ENCODE results near the gene EIF5.

The EIF5 gene

DNA sequence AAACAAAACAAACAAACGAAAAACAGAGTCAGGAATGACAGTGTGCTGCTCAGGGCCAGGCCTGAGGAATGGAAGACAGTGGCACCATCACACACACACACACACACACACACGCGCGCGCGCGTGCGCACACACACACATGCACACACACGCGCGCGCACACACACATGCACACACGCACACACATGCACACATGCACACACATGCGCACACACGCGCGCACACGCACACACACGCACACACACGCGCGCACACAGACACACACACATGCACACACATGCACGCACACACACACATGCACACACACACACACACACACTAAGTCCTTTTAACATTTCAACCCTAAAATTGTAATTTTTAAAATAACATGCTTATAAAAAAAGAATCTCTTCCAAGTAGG lies 38.0 kb downstream of the EIF5 start:
- DNase-seq (ENCODE audit: low spot score): no peak

DNA sequence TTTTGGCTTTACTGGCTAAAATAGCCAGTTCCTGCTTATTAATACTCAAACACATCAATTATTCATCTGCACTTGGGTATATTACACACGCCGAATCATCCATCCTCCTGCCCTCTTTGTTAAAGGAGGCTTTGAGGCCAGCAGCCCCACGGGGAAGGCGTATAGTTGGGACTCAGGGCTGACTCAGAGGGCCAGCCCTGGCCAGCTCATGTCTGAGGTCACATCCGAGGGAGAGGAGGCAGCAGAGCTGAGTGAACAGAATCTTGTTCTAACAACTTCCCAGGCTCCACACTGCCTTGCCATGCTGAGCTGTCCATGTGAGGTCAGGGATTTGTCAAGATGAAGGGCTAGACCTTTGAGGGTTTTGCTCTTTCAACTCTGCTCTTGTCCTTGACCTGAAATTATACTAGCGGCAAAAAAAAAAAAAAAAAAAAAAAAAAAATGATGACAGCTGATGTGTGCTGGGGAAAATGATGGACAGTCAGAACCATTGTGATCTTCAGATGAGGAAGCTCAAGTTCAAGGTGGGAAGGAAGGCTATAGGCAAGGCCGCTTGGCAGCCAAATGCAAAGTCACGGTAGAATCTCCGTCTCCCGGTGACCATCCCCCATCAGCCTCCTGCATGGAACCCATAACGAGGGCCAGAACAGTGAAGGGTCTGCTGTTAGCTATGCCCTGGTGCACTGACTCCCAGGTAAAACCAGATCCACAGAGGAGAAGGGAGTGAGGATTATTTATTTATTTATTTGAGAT lies 38.7 kb downstream of the EIF5 start:
- peak; percentile 92 for DNase-seq (ENCODE audit: low spot score)

DNA sequence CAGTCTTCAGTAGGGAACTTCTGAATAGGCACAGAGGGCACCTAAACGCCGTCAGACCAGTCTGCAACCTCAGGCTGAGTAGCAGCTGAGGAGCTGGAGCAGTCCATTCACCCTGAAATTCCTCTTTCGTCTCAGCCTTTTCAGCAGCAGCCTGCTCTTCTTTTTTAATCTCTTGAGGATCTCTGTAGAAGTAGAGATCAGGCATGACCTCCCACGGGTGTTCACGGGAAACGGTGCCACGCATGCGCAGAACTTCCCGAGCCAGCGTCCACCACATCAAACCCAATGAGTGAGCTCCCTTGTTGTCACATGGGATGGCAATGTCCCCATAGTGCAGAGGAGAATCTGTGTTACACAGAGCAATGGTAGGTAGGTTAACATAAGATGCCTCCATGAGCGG lies 40.1 kb downstream of the EIF5 start:
- no peak for DNase-seq (ENCODE audit: low spot score)

DNA sequence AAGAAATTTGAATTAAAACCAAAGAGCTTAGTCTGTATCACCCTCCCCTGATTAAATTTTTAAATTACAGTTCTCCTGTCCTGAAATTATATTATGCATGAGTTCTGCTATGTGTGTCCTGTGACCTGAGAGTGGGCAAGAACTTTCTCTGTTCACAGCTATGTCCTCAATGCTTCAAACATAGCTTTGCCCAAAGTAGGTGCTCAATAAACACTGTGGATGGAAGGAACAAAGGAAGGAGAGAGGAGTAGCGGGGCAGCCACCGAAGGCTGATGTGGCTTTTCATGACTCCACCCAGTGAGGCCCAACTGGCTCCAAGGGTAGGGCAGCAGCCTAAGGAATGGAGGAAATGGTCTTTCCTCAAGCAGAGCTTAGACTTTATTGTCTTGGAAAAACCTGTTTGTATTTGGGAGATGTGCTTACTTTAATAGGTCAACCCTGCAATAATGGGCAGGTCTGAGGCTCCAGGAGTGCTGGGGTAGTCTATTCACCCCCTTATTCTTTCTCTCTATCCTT lies 43.5 kb downstream of the EIF5 start:
- DNase-seq (ENCODE audit: low spot score): no peak

DNA sequence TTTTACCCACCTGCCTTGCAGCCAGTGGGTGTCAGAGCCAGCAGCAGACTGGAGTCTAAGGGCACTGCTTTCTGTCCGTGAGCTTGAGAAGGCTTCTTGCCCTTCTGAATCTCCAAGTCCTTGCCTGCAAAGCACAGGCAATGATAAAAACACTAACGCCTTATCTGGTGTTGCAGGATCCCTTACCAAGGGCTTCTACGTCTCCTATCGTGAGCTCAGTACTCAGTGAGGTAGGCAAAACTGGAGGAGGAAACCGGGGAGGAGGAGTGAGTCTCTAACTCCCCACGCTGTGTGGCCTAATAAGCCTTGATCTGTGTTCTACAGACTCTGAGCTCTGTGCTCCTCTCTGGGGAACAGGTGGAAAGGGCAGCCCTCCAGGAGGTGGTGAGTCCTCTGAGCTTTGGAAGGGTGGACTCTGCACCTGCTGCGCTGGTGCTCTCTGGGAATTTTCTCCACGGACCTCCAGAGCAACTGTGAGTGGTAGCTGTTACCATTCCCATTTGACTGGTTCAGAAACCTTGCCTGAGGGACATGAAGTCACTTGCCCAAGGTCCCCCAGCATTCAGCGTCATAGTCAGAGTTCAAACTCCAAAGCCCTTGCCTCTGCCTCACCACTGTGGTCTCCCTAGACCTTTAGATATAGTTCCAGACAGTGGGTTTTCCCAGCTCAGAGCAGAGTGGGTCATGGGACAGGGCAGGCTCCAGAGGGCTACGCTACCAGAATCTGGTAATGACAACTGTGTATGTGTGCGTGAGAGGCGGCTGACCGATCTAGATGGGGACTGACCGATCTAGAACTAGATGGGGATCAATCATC lies 44.2 kb downstream of the EIF5 start:
- DNase-seq (ENCODE audit: low spot score): no peak

DNA sequence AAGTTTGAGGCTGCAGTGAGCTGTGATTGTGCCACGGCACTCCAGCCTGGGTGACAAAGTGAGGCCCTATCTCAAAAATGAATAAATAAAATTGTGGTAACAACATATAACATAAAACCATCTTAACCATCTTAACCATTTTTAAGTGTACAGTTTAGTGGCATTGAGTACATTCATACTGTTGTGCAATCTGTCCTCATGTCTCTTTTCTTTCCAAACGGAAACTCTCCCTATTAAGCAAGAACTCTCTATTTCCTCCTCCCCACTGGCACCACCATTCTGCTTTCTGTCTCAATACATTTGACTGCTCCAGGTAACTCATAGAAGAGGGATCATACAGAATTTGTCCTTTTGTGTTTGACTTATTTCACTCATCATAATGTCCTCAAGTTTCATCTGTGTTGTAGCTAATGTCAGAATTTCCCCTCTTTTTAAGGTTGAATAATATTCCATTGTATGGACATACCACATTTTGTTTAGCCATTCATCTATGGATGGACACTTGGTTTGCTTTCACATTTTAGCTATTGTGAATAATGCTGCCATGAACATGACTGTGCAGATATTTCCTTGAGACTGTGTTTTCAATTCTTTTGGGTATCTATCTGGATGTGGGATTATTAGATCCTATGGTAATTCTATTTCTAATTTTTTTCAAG lies 46.8 kb downstream of the EIF5 start:
- no peak for DNase-seq (ENCODE audit: low spot score)

DNA sequence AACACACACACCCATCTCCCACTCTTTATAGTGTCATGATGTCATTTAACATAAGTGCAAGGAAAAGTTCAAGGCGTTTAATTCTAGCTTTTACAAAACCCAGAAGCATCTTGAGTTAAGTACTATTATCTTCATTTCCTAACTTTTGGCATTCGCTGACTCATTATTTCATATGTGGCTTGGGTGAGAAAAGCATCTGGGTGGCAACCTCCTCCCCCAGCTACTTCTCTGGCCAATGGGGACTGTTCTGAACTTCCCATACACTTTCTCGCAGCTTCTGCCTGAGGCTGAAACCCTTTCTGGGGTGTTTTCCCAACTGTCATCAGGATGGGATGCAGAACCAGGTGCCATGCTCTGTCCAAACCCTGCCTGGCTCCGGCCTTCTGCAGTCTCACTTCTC lies 48.3 kb downstream of the EIF5 start:
- peak; percentile 59 for DNase-seq (ENCODE audit: low spot score)

DNA sequence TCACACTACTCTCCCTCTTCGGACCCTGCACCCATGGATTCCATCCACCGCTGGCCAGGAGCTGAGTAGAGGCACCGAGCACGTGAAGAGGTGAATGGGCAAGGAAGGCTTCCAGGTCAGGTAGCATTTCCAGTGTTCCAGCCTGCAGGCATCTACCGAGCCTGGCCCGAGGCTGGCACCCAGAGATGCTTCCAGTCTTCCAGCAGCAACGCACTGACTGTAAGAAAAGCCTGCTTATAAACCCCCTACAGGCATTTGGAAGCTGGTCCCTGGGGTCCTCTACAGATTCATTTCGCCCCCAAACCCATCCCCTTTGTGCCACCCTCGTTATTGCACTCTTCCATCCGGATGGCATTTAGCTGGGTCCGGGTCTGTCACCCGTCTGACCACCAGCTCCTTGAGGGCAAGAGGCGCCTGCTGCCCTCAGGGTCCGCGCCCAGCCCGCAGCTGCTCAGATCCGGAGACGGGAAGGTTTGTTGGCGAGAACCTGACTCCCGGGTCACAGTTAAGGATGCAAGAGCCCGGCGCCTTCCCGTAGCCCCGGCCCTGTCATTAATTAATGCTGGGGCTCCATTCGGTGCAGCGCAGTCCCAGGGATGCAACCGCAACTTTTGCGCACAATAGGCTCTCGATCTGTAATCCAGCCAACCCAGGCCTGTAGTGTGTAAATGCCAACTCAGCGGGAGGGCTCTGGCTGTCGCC lies 50.6 kb downstream of the EIF5 start:
- no peak for DNase-seq (ENCODE audit: low spot score)

DNA sequence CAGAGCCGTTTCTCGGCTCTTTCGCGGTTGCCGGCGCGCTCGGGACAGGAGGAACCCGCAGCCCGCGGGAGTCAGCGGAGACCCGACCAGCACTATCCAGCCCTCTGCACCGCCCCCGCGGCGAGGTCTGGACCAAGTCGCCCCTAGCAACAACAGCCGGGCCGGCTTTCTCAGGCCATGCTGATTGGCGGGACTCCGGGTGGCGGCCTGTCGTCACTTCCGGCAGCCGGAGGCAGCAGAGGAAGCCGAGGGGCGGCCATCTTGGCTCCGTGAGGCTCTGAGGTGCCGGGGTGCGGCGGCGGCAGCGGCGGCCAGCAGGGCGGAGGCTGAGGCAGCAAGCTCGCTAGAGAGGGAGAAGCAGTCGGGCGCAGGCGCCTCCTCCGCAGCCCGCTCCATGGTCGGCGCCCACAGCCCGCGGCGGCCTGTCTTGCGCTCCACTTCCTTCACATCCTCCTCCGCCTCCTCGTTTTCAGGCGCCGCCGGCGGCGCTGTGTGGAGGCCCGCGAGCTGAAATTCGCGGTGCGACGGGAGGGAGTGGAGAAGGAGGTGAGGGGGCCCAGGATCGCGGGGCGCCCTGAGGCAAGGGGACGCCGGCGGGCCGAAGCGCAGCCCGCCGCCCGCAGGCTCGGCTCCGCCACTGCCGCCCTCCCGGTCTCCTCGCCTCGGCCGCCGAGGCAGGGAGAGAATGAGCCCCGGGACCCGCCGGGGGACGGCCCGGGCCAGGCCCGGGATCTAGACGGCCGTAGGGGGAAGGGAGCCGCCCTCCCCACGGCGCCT lies 51.3 kb downstream of the EIF5 start, which contains the start of gene MARK3:
Gene MARK3, plus strand, starts transcription at position 264 of the 777 bp plus-strand sequence. CDS start 615 bp downstream, outside the sequence.
- DNase-seq (ENCODE audit: low spot score): peak; percentile 97

DNA sequence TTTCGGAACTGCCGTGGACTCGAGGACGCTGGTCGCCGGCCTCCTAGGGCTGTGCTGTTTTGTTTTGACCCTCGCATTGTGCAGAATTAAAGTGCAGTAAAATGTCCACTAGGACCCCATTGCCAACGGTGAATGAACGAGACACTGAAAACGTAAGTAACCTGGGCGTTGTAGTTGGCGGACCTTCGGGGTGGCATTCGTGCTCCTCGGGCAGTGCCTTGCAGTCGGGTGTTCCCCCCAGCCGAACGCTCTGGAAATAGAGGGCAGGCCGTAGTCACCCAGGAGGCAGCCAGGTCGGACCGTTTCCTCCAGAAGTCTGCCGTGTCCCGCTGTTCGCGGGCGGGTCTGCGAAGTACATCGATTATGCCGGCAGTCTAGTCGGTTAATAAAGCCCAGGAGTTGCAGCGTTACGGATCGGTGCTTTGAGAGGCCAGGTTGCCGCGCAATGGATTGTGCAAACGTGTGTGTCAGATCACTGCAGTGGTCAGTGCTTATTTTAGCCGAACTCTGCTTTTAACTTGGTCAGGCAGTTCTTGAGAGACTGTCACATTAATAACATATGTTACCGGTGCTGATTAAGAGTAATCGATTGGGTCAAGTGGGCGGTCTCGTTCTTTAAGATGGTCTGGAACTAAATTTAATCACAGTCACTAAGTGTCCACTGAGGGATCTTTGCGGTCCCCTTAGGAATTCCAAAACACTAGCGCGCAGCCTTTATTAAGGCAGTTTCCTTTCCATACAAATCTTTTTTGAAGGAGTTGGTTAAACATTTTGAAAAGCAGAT lies 52.1 kb downstream of the EIF5 start:
- DNase-seq (ENCODE audit: low spot score): no peak

DNA sequence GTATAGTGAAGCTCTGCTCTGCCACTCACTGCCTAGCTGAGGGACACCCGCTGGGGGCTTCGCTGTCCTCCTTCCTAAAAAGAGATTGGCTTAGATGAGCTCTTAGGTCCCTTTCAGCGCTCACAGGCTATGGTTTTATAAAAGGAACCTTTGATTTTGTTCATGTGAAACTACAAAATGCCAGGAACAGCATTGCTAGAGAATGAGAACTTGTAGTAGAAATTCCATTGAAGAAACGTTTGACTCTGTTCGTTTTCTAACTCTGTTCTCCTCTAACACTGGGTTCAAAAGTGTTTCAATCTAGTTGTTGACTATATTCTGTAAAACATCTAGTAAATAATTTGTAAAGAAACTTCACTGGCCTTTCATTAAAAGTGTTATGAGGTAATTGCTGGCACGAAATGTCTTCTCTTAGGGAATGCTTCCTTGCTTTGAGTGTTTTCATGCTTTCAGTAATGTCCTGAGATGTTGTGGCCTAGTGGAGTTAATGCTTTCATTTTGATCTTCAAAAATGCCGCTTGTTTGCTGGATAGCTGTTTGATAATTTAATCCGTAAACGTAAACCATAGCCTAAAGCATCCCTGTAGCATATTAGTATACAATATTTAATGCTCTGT lies 52.8 kb downstream of the EIF5 start:
- no peak for DNase-seq (ENCODE audit: low spot score)

DNA sequence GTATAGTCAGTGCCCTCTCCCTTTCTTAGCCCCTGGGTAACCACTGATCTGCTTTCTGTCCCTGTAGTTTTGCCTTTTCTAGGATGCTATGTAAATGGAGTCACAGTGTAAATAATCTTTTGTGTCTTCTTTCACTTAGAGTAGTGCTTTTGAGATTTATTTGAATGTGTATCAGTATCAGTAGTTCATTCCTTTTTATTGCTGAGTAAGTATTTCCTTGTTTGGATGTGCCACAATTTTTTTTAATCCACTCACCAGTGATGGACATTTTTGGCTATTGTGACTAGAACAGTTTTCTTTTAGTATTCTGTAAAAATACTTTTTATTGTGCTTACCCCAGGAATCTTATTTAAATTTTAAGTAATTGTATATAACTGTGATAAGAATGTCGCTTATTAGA lies 54.6 kb downstream of the EIF5 start:
- DNase-seq (ENCODE audit: low spot score): no peak

DNA sequence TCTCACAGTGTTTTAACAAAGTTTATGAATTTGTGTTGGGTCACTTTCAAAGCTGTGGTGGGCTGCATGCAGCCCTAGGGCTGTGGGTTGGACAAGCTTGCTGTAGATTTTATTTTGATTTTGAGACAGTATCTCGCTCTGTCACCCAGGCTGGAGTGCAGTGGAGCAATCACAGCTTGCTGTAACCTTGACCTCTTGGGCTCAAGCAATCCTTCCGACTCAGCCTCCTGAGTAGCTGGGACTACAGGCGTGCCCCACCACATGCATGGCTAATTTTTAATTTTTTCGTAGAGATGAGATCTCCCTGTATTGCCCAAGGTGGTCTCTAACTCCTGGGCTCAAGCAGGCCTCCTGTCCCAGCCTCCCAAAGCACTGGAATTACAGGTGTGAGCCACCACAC lies 56.6 kb downstream of the EIF5 start:
- no peak for DNase-seq (ENCODE audit: low spot score)

DNA sequence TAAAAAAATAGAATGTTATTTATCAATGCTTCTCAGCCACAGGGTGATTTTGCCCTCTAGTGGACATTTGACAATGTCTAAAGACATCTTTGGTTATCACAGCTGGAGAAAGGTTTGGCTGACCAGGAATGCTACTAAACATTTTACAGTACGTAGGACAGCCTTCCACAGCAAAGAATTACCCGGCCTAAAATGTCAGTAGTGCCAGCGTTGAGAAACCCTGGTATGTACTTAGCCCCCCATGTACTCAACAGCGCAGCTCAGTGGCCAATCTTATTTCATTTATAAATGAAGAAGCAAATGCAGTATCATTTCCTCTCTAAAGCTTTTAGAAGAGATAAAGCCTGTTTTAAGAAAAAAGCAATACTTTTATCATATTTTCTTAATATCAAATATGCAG lies 57.0 kb downstream of the EIF5 start:
- DNase-seq (ENCODE audit: low spot score): peak; percentile 44

DNA sequence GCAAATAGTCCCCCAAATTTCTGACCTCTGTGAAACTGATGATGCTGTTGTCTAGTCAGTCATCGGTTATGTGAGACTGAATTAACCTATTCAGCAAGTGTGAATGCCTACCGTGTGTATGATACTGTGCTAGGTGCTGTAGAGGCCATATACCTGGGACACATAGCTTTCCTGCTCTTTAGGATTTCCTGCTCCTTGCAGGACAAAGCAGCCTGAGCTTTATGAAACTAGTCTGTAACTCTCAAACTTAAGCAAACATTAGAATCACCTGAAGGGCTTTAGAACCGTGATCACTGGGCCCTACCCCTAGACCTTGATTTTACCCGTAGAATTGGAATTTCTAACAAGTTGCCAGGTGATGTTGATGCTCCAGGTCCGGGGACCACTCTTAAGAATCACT lies 58.1 kb downstream of the EIF5 start:
- no peak for DNase-seq (ENCODE audit: low spot score)

DNA sequence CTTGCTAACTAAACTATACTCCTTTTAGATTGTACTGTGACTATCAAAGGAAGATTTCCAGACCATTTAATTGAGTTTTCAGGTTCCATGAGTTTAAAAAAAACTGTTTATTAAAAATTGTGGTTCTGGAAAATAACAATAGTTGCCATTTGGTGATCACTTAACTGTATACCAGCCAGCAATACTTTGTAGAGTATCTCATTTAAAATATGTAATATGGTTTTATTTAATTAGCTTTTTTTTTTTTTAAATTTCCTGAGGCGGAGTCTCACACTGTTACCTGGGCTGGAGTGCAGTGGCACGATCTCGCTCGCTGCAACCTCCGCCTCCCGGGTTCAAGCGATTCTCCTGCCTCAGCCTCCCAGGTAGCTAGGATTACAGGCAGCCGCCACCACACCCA lies 58.5 kb downstream of the EIF5 start:
- no peak for DNase-seq (ENCODE audit: low spot score)

DNA sequence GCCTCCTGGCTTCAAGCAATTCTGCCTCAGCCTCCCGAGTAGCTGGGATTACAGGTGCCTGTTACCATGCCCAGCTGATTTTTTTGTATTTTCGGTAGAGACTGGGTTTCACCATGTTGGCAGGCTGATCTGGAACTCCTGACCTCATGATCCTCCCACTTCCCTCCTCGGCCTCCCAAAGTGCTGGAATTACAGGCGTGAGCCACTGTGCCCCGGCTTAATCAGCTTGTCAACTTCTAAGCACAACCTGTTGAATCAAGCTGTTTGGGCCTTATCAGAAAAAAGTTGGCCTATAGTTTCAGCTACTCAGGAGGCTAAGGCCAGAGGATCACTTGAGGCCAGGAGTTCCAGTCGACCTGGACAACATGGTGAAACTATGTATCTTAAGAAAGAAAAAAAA lies 59.0 kb downstream of the EIF5 start:
- no peak for DNase-seq (ENCODE audit: low spot score)

DNA sequence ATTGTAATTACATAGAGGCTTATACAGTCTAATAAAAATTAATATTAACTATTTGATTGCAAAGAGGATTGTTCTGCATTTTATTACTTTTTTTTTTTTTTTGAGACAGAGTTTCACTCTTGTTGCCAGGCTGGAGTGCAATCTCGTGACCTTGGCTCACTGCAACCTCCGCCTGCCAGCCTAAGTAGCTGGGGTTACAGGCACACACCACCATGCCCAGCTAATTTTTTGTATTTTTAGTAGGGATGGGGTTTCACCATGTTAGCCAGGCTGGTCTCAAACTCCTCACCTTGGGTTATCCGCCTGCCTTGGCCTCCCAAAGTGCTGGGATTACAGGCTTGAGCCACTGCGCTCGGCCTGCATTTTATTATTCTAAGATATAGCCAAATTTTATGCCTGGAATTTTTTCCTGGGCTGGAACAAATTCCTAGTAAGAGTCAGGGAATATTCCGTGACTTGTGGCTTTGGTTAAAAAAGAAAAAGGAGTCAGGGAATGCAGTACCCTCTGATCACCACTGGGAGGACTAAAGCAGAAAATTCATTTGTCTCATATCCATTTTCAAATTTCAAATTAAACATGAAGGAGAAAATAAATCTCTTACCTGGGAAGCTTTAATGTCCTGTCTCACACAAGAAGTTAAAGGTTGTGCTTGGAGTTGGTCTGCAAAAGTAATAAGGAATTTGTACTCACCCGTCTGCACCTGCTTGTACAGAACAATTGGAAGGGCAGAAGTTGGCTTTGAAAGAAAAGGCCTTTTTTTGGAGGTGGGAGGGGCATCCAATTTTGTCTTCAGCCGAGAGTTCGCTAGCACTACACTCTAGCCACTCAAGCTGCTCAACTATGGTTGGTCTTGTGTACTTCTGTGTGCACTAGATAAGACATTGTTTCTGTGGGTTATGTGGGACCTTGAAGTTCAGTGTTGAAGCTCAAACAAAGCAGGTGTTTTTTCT lies 59.9 kb downstream of the EIF5 start:
- DNase-seq (ENCODE audit: low spot score): peak; percentile 37
